Measurements from ENCODE around the gene PLET1.

GRCh38 chr11:112281726-112282125 lies 21.1 kb upstream of the PLET1 start:
- TF ChIP-seq EZH2 (IDR thresholded peaks at IDR 0.05) (no peak), POLR2AphosphoS5 (IDR thresholded peaks at IDR 0.05; ENCODE audit: borderline replicate concordance, low read depth, low read length) (no peak)

Measured in SK-N-MC (cell line).